Ishikawa (cell line): Measurements from ENCODE around the gene DZIP3.

Source experiments
- RAD21 ChIP-seq: IDR thresholded peaks from 2 replicates; pipeline ENCODE4 v1.6.1; 2012; ENCODE audit warnings: low read depth
- TF ChIP-seq, protein P1 (sequence below): IDR thresholded peaks from 2 replicates; pipeline ENCODE4 v1.6.1; 2012; ENCODE audit warnings: low read depth, mild to moderate bottlenecking

DNA sequence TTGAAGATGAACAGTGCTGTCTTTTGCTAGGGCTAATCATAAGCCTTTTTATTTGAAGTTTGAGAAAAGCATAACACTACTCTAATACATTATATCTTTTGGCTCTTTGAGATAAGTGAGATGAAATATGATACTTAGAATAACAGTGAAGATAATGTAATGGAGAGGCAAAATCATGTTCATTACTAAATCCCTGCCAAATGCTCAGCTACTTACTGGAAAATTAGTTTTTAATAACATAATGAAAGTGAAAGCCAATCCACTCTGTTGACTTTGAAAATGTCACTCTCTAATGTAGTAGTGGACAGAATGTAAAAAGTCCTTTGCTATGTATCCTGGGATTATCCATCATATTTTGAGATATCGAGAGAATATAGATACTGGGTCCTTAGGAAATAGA lies 43.3 kb upstream of the DZIP3 start:
- TF ChIP-seq RAD21, result no peak
- TF ChIP-seq, protein P1, sequence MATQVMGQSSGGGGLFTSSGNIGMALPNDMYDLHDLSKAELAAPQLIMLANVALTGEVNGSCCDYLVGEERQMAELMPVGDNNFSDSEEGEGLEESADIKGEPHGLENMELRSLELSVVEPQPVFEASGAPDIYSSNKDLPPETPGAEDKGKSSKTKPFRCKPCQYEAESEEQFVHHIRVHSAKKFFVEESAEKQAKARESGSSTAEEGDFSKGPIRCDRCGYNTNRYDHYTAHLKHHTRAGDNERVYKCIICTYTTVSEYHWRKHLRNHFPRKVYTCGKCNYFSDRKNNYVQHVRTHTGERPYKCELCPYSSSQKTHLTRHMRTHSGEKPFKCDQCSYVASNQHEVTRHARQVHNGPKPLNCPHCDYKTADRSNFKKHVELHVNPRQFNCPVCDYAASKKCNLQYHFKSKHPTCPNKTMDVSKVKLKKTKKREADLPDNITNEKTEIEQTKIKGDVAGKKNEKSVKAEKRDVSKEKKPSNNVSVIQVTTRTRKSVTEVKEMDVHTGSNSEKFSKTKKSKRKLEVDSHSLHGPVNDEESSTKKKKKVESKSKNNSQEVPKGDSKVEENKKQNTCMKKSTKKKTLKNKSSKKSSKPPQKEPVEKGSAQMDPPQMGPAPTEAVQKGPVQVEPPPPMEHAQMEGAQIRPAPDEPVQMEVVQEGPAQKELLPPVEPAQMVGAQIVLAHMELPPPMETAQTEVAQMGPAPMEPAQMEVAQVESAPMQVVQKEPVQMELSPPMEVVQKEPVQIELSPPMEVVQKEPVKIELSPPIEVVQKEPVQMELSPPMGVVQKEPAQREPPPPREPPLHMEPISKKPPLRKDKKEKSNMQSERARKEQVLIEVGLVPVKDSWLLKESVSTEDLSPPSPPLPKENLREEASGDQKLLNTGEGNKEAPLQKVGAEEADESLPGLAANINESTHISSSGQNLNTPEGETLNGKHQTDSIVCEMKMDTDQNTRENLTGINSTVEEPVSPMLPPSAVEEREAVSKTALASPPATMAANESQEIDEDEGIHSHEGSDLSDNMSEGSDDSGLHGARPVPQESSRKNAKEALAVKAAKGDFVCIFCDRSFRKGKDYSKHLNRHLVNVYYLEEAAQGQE, result no peak
